Stimulated activated CD4-positive, alpha-beta T cell treated with anti-CD3 and anti-CD28 coated beads, Interleukin-15, amount 100 ng/mL, for 1 hour (primary cell): Measurements from ENCODE around the gene CCL28.
"Not testable (repeated sequence)": the region's sequence is repeated elsewhere in the genome, so short reads cannot be mapped to it uniquely, and the experiment has no call there.

ENCODE experiments used
- DNase-seq, 2 donors: peaks; one replicate each; pipeline ENCODE4 v3.0.0-alpha.2; 2020; ENCODE audit warnings: low read depth in 1 of 2, low spot score in 1 of 2

The CCL28 gene

DNA sequence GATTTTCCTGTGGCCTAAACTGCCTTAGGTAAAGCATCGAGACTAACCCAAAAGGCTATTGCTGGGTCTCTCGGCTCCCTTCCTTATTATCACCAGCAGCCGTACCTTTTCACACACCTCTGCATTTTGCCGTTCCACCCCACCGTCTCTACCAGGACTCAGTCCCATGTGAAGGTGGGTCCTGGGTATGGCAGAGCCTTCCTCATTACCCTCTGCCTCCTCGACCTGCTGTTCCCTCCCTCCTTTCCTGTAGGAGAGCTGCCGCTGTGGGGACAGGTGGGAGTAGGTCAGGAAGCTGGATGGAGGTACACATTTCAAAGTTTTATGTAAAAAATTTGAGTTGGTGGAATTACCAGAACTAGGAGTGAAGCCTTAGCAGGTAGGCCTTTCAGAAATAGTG, 1.8 kb downstream of the CCL28 start:
- DNase-seq: no peak

DNA sequence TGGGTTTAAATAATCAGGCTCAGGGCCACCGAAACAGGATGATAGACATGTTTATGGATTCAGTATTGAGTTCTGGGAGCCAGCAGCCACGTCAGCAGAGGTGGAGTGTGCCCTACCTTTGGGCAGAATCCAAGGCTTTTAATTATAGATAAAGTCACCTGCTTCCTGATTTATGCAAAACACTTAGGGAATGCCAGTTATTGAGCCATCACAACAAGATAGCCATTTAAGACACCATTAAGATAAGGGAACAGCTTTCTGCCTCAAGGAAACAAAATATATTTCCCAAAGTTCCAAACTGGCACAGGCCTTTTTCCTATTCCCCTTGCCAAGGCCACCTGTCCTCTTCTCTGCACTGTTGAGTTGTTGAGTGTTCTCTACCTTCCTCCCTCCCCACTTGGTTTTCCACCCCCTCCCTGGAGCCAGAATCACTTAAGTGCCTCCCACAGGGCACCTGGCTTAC, 2.4 kb downstream of the CCL28 start:
- DNase-seq: no peak

DNA sequence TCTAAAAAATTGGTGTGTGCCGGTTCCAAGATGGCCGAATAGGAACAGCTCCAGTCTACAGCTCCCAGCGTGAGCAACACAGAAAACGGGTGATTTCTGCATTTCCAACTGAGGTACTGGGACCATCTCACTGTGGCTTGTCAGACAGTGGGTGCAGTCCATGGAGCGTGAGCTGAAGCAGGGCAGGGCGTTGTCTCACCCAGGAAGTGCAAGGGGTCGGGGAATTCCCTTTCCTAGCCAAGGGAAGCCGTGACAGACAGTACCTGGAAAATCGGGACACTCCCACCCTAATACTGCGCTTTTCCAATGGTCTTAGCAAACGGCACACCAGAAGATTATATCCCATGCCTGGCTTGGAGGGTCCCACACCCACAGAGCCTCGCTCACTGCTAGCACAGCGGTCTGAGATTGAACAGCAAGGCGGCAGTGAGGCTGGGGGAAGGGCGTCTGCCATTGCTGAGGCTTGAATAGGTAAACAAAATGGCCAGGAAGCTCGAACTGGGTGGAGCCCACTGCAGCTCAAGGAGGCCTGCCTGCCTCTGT, 9.6 kb downstream of the CCL28 start:
- DNase-seq: not testable (repeated sequence)

DNA sequence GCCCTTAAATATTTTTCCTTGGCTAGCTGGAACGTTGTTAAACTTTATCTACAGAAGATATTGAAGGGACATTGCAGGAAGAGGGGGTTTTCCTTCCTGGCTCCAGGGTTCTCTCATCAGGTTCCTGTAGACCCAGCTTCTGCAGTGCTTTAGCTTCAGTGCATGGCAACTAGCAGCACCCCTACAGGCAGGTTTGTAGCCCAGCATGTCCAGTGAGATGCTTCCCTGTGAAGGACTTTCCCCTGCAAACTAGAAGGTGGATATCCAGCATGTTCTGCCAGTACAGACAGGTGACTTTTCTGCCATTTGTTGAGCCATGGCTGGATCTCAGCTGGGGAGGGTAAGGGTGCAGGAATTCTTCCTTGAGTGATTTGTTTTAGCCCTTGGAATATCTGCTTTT, 10.4 kb downstream of the CCL28 start:
- DNase-seq: no peak

DNA sequence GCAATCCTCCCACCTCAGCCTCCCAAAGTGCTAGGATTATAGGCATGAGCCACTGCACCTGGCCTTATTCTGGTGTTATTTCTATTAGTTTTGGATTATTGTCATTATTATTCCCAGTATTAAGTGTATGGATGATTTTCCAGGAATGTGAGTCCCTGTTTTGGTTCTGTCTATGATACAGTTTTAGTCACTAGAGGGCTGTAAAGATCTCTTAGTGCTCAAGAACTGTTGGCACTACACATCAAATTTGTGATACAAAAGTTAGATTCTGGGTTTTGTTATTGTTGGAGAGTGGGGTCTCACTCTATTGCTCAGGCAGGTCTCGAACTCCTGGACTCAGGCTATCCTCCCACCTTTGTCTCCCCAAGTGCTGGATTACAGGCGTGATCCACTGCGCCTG, 12.1 kb downstream of the CCL28 start:
- DNase-seq: no peak

DNA sequence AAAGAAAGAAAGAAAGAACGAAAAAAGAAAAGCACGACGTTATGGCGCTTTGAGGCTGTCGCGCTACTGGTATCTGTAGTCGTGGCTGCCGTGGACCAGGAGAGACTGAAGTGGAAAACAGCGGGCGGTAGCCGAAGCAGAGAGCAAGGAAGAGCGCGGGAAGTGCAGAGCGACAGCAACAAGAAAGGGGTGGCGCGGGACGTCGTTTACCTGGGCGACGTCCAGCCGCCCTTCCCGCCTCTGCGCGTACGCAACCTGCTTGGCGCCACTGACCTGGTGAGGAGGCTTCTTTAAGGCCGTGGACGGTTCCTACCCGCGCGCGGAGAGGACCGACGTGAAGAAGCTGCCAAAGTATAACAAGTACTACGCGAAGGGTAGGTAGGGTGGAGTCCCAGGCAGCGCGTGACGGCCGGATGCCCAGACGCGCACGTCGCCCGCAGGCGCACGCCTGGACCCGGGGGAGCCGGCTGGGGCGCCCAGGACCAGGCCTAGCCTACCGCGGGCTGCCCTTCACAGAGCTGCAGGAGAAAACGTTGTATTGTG, 15.4 kb downstream of the CCL28 start:
- peak; percentile 8 to 43 for DNase-seq

DNA sequence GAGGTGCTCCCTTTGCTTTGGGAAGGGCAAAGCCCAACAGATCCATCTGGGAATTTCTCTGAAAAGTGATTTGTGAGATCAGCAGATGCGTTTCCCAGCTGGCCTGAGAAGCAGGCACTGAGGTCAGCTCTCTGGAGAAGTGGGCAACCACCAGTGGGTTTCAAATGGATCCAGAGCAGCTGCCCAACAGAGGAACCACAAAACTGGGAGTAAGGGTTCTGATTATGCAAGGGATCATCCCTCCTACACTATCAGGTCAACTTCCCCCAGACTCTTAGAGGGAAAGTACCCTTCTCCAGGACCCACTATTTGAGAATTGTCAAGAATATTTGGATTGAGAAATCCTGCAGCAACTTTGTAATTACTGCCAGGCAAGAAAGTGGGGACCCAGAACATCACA, 21.7 kb downstream of the CCL28 start:
- DNase-seq: no peak

DNA sequence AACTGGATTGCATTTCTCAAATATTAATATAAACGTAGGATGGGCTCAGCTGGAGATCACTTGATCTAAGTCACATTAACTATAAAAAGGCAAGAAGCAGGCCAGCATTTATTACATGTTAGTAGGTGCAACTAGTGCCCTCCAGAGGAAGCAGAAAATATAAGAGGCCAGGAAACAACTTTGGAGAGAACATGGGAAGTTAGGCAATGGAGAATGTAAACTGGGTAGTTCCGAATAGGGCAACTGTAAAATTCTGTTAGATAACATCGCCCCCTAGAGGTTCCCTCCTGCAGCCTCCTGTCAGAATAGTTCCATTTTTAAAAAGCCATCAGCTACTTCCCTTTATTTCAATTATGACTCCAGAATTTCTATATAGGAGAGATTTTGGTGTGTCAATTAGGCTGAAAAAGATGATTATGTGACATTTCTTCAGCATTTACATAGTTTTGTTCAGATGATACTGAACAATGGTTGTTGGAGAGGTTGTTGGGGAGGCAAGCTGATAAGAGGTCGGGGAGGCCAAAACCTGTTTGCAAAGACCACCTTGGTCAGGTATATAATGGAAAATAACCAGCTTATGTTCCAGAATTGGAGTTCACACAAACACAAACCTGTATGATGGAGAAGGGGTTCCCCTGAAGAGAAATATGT, 22.4 kb downstream of the CCL28 start:
- peak in 1 of 2 donors; percentile 7 for DNase-seq

DNA sequence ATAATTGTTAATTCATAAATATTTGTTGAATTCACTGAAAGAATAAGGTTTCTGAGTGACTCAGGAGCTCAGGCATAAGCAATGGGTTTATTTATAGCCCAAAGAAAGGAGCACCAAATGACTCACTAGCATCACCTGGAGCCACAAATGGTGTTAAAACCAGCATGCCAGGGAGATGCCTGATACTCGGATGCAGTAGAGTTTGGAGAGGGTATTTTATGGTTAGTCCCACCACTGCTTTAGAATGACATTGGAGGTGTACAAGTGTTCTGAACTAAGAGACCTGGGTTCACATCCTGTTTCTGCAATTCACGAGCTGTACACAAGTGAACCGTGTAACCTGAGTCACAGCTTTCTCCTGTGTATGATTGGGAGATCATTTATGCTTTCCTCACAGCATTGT, 25.2 kb downstream of the CCL28 start:
- no peak for DNase-seq

DNA sequence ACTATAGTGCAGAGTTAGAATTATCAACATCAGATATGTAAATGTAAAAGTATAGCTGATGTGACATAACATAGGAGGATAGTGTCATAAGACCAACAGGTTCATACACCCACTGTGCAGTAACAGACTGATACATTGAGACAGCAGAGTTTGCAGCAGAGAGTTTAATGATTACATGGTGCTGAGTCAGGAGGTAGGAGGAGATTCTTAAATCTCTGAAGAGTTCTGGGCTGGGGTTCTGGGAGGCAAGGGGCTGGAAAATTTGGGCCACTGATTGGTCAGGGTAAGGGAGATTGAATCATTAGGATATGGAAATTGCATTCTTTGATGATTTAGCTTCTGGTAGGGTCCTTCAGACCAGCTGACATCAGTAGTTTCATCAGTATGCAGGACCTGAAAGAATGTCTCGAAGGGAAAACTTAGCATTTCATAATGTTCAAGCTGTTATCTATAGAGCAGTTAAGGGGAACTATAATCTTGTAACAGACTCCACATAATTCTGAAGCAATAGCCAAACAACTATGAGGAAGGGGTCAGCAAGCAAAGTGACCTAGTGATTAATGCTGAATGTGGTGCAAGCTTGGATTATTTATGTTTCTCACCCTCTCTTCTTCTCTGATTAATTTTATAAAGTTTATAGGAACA, 35.6 kb downstream of the CCL28 start:
- no peak for DNase-seq

DNA sequence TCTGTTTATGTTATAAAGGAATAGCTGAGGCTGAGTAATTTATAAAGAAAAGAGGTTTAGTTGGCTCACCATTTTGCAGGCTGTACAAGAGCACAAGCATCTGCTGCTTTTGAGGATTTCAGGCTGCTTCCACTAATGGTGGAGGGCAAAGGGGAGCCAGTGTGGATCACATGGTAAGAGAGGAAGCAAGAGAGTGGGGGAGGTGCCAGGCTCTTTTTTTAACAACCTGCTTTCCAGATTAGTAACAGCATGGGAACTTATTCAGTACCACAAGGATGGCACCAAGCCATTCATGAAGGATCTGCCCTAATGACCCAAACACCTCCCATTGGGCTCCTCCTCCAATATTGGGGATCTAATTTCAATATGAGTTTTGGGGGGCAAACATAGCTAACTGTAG, 40.4 kb downstream of the CCL28 start:
- no peak for DNase-seq

DNA sequence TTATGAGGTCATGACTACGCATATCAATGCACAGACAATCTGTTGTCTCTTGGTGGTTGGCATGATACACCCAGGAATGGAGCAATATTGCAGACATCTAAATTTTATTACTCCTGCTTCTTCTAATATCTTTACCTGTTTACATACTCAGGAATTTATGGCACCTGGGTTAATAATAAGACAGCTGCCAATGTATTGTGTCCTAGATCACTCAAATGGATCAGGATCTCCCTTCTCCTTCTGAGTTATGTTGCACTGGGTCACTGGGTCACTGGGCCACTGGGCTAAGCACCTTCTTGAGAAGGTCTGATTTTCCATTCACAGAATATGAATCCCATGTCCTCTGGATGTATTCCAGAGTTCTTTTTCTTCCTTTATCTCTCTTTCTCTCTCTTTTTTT, 41.8 kb downstream of the CCL28 start:
- no peak for DNase-seq

DNA sequence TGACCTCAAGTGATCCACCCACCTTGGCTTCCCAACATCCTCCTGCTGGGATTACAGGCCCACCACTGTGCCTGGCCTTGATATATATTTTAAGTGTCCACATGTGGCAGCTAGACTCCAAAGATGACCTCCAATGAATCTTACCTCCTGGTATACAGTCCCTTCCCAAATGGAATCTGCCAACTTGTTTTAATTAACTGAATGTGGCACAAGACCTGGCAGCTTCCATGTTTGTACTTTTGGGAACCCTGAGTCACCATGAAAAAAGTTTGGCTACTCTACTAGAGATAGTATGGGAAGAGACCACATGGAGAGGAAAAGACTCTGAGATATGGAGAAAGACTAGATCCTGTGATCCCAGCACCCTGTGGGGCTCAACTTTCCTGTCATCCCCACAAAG, 42.5 kb downstream of the CCL28 start:
- no peak for DNase-seq

DNA sequence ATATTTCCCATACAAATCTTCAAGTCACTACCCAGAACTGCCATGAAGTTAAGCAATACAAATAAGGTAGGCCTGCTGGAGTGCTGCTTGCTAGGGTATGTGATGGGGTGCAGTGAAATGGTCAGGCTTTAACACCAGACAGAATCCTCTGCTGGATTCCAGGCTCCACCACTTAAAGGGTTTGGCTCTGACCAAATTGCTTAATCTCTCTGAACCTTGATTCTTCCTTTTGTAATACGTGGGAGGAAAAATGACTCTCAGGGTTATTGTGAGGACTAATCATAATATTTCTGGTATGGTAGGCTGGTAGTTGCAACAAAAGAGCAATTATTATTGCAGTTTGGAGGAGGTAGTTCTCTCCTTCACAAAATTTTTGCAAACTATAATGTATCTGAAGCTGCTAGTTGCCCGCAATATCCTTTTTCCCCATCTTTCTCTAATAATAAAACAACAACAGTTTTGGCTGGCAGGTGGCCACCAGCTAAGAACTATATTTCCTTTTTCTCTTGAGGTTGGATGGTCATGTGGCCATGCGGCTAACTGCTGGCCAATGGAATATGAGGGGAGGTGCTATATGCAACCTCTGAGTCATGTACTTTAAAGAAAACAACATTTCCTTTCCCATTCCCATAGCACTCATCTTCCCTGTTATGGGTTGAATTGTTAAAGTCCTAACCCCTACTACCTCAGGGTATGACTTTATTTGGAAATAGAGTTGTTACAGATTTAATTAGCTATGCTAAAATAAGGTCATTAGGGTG, 44.1 kb downstream of the CCL28 start:
- no peak for DNase-seq

DNA sequence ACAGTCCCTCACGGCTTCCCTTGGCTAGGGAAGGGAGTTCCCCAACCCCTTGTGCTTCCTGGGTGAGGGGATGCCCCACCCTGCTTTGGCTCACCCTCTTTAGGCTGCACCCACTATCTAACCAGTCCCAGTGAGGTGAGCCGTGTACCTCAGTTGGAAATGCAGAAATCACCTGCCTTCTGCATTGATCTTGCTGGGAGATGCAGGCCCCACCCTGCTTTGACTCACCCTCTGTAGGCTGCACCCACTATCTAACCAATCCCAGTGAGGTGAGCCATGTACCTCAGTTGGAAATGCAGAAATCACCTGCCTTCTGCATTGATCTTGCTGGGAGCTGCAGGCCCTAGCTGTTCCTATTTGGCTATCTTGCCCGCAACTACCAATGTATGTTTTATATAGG, 44.7 kb downstream of the CCL28 start:
- no peak for DNase-seq

DNA sequence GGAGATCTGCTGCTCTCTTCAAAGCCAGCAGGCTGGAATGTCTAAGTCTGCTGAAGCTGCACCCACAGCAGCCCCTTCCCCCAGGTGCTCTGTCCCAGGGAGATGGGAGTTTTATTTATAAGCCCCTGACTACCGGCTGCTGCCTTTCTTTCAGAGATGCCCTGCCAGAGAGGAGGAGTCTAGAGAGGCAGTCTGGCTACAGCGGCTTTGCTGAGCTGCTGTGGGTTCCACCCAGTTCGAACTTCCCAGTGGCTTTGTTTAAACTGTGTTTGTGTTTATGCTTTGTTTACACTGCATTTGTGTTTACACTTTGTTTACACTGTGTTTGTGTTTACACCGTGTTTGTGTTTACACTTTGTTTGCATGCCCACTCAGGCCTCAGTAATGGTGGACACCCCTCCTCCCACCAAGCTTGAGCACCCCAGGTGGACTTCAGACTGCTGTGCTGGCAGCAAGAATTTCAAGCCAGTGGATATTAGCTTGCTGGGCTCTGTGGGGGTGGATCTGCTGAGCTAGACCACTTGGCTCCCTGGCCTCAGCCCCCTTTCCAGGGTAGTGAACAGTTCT, 45.4 kb downstream of the CCL28 start:
- not testable (repeated sequence) for DNase-seq

DNA sequence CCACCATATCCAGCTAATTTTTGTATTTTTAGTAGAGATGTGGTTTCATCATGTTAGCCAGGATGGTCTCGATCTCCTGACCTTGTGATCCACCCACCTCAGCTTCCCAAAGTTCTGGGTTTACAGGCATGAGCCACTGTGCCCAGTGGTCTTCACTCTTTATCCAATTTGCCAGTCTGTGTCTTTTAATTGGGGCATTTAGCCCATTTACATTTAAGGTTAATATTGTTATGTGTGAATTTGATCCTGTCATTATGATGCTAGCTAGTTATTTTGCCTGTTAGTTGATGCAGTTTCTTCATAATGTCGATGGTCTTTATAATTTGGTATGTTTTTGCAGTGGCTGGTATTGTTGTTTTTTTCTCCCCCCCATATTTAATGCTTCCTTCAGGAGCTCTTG, 47.0 kb downstream of the CCL28 start:
- DNase-seq: not testable (repeated sequence)

DNA sequence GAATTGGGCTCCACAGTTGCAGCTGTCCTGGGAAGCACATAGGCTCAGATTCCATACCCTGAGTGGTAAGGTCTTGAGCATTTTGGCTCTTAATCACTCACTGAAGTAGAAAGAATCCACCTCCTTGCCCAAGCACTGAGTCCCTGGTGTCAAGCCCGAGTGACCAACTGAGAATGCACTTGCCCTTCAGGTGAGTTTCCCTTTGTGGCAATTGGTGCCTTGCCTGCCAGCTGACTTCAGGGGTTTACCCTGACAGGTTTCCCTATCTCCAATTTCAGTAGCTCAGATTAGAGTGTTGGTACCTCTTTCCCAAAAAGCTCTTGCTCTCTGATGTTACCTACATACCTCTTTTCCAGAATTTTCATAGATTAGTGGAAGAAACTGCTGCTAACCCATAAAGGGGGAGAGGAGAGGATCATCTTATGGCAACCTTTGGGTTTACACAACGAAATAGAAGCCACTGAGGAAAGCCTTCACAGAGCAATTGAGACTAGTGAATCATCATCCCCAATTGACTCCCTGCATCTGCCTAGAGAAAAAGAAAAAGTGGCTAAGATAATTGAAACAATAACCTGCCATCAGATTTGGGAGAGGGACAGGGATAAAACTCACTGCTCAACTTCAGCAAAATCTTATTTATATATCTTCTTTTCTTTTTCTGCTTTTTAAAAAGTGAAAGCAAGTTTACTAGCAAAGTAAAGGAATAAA, 48.6 kb downstream of the CCL28 start:
- no peak for DNase-seq

DNA sequence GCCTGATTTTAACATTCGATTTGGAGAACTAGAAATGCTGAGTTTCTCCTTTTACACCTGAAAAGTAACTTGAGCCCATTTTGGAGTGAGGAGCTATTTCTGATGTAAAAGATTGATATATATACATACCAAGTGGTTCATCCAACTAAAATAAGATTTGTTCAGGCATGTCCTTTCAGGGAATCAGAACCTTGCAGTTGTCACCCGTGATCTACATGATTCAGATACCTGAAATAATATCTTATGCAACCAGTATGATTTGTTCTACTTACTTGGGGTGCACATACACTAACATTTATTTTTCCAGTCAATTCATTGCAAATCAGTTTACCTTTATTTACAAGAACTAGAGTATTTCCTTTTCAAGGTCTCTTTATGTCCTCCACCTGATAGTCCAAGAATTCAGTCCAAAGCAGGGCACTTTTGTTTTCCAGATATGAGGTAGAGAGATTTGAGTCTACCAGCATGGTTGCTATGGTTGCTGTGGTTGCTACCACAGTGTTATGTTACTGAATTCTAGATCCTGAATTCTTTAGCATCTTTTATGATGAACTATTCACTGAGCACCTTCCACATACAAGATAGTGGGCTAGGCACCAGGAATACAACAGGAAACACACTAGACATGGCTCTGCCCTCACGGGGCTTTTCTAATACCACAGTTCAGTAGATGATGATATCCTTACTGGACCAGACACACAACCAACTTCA, 49.3 kb downstream of the CCL28 start:
- no peak for DNase-seq

DNA sequence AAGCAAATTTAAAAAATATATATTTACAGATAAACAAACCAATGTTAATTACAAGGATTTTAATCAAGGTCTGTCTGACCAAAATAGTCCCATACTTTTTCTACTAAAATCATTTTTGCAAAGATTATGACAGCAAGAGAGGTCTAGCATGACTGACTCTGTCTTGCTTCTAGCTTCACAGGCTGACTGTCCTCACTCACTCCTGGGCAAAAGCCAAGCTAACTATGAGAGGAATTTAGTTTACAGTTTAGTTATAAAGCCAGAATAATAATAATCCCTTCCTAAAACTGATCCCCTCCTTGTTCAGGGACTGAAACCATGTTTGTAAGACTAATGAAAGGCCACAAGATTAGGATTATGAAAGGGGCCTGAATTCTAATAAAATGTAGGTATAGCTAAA, 53.5 kb downstream of the CCL28 start:
- DNase-seq: no peak
